GM12891 (cell line): ENCODE measurements around the gene EIF2D.

Experiments used
- POLR2A ChIP-seq: IDR thresholded peaks from 2 replicates; pipeline ENCODE4 v1.6.1; 2011; ENCODE audit warnings: low read depth, low read length, control low read depth
- POLR2AphosphoS5 ChIP-seq: IDR thresholded peaks from 2 replicates; pipeline ENCODE4 v1.6.1; 2011; ENCODE audit warnings: low read depth, low read length, control low read depth
- POU2F2 ChIP-seq: IDR thresholded peaks from 2 replicates; pipeline ENCODE4 v1.6.1; 2011; ENCODE audit warnings: low read depth, mild to moderate bottlenecking, control low read depth, low read length, moderate library complexity
- TAF1 ChIP-seq: IDR thresholded peaks from 2 replicates; pipeline ENCODE4 v1.6.1; 2011; ENCODE audit warnings: low read depth, low read length, control low read depth

- no peak for TF ChIP-seq POLR2A
- no peak for TF ChIP-seq TAF1
- TF ChIP-seq POLR2AphosphoS5, result no peak
- no peak for TF ChIP-seq POU2F2
Observed at GRCh38 chr1:206593351-206593925, 18.8 kb downstream of the EIF2D start.
